Brain pericyte (primary cell): ENCODE measurements around the gene TSPAN5.

Experiments
- DNase-seq: peaks from one replicate; pipeline ENCODE4 v3.0.0-alpha.2; 2012; ENCODE audit warnings: low read depth, low spot score

Gene TSPAN5

DNA sequence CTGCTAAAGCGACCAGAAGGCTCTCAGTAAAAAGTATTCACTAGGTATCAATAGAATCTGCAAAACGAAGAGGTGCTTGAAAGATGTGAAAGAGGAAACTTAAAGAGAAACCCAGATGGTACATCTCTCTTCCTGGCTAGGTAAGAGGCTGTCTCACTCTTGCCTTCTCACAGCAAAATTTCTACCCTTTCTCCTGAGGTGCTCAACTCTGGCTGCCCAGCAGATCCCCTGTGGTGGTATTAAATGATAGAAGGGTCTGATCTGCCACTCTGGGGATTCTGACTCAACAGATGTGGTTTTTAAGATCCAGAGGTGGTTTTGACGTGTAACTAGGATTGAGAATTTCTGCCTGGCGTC is 14.9 kb upstream of the TSPAN5 start:
- DNase-seq: no peak

- no peak for DNase-seq
Observed at GRCh38 chr4:98672583-98673287, 14.3 kb upstream of the TSPAN5 start.

DNA sequence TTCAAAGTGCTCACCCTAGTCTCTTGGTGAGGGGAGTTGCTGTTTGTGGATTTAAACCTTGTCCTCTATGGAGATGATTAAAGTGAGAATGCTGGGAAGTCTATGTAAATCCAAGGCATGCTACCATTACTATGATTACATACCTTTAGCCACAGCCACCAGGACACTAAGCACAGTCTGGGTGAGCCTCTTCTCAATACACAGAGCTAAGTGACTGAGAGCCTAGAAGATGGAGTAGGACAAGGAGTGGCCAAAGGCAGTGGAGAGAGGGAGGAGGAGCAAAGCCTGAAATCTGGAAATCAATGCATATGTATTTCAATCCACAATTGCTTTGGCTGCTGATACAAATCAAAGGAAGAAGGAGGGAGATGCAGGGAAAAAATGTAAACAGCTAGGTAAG is 12.7 kb upstream of the TSPAN5 start:
- no peak for DNase-seq

DNA sequence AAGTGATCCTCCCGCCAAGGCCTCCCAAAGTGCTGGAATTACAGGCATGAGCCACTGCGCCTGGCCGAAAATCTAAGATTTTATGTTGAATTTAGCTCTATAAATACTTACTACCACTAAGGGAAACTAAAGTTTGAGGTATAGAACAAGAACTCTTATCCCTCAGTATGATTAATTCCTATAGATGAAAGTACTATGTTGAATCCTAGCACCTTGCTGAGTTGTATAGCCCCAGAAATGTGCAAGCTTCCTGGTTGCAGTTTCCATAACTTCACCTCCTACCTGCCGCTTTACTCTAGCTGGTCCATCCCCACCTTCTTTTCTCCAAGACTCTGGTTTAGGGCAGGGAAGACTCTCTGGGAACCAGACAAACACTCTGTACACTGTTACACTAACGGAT is 11.8 kb upstream of the TSPAN5 start:
- DNase-seq: no peak

DNA sequence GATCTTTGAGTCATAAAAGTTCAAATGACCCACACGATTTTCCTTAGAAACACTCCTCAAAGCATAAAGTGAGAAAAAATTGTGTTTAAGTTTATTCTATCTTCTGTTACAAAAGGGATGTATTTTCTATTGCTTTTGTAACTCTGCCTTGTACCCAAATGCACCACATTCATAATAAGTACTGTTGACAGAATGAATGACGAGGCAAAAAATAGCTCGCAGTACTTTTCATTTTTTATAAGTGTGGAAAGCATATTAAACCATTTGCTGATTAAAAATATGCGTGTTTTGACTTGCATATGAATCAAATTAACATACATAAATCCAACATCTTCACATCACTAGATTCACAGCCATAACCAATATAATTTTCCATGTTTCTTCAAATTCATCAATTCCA is 11.2 kb upstream of the TSPAN5 start:
- no peak for DNase-seq

DNA sequence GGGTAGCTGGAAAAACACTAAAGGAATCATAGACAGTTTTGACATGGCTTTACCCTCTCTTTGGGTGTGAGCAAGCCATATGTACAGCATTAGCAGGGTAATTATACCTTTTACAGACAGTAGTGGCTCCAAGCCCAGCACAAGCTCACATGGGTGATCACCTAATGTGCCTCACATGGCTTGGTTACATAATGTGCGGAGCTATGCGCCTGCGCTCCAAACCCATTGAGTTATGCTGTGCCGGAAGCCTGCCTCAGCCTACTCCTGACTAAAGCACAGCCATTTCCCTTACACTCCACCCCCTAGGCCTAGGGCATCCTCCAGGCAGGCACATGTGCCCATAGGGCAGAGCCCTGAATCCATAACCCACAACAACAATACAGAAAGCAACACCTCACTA is 6.5 kb upstream of the TSPAN5 start:
- DNase-seq: no peak

GRCh38 chr4:98663226-98664006 is 5.0 kb upstream of the TSPAN5 start:
- DNase-seq: no peak

- DNase-seq: no peak
Observed at GRCh38 chr4:98662626-98663225, 4.3 kb upstream of the TSPAN5 start.

GRCh38 chr4:98662055-98662453 is 3.6 kb upstream of the TSPAN5 start:
- DNase-seq: no peak

GRCh38 chr4:98661371-98662054 is 3.1 kb upstream of the TSPAN5 start:
- no peak for DNase-seq

DNA sequence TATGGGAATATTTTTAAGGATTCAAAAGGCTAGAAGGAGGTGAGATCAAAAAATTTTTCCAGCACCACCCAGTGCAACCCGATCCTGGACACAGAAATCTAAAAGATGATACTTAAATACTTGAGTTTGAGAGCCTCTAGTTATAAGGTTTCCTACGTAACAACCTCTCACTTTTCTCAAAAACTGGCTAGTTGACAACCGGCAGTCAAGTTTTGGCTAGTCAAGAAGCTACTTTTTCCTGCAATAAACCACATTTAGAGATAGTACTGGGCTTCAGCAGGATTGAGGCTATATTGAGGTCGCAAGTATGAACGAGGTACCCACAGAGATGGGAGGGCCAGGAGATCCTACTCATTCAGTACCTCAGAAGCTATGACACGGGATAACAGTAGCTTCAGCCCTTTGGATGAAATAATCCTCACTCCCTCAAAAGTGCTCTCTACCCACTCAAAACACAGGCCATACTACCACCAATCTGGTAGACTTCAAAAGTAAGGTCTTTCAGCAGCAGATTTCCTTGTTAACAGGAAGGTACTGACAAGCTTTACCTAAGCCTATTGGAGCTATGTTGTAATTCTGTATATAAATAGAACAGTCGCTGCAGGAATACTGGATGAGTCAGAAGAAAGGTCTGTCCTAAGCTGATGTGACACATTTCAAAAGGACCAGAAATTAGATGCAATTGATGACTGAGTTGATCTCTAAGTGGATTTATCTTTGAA is 1.5 kb upstream of the TSPAN5 start:
- DNase-seq: no peak

- no peak for DNase-seq
Observed at GRCh38 chr4:98659106-98659592, 738 bp upstream of the TSPAN5 start.

- no peak for DNase-seq
Observed at GRCh38 chr4:98657531-98658286, 702 bp downstream of the TSPAN5 start.

DNA sequence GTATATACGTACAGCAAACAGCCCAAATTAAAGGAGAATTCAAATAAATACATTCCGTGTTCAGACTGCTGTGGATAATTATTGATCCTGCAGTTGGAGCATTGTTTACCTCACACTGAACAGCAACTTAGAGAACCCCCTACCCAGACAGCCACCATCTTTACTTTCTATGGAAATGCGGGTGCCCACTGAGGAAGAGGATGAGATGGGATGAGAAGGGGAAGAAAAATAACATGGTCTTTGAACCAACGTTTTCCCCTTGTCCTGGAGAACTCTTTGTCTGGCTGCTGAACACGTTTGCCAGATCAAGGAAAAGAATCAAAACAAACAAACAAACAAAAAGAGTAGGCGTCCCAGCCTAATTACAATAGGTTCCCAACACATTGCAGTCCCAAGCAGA is 1.5 kb downstream of the TSPAN5 start:
- no peak for DNase-seq

GRCh38 chr4:98656443-98656842 is 2.0 kb downstream of the TSPAN5 start:
- no peak for DNase-seq

DNA sequence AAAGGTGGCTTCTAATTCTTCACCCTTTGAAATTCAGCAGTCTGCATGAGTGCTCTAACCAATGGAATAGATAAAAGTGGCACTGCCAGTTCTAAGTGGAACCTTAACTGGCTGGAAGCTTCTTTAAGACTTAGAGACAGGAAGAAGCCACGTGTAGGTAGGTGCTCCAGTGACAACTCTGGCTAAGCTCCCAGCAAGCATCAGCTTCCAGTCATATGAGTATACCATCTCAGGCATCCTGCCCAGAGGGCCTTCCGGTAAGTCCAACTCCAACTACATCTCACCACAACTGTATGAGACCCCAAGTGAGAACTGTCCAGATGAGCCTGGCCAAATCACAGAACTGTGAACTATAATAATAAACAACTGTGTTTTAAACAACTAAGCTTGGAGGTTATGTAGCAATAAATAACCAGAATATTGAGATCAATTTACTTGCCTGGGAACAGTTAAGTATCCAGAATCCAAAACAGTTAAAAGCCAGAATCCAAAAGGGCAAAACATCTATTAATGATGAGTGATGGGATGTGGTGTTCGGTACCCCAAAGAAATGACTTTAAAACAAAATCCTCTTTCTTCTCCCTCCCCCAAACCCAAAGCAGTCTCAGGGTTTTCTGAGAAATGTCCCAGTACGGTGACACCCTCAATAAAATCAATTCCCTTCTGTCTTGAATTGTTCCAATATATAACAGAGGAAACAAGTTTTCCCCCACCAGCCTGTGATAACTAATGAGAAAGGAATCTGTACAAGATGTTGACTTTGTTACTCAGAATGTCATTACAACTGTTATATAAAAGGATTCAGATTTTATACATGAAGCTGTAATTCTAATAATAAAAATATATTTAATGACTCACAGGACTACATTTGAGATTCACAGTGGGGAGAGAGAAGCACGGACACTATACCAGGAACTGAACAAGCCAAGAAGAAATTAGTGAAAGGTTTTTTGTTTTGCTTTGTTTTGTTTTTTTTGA is 4.2 kb downstream of the TSPAN5 start:
- peak; percentile 51 for DNase-seq

DNA sequence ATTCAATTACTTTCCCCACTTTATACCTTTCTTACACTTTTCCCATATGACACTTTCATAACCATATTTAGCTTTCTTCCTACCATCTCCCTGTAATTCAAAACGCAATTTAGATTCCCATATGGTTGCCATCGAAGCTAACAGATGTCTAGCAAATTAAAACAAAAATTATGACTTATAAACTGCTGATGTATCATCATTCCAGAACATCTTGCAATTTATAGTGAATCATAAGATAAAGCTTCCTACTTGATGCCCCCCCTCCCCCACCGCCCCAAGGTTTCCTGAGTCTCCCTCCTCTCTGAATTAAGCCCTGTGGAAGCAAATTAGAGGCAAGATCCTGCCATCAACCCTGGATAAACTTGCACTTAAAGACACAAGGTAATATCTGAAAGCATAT is 5.4 kb downstream of the TSPAN5 start:
- DNase-seq: no peak

- DNase-seq: no peak
Observed at GRCh38 chr4:98648602-98649001, 9.8 kb downstream of the TSPAN5 start.

DNA sequence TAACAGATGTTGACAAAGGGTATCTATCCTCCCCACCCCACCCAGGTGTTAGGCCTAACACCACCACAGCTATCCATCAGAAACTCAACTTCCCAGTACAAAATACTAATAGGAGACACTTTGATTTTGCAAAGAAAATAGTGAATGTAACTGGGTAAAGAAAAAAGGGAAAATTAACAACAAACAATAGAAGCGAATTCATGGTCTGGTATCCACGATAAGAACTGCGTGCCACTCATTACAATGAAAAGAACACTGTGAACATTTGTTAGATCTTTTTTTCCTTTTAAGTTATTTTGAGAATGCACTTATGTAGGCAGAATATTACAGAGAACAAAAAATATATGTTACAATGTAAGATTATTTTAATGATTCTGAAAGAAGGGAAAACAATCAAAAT is 12.0 kb downstream of the TSPAN5 start:
- DNase-seq: no peak

GRCh38 chr4:98645527-98645926 is 12.9 kb downstream of the TSPAN5 start:
- no peak for DNase-seq
